Testis (tissue), 2 donors: ENCODE results near the gene CNGB1.

ENCODE experiments used
- CTCF ChIP-seq, 3 experiments: fragments of 450-650 bp in 2 of 3; fragments of 200-600 bp in 1 of 3; sonication (generic) in 1 of 3; IDR thresholded peaks; one replicate each; pipeline ENCODE4 v1.5.1; 2016 to 2019; ENCODE audit warnings: antibody characterized with exemption in 3 of 3, mild to moderate bottlenecking in 2 of 3, moderate library complexity in 1 of 3
- POLR2A ChIP-seq: fragments of 450-650 bp; IDR thresholded peaks from one replicate; pipeline ENCODE4 v1.6.1; 2017; ENCODE audit warnings: antibody characterized with exemption, mild to moderate bottlenecking, moderate library complexity

- TF ChIP-seq CTCF (IDR thresholded peaks at IDR 0.05): no peak
- TF ChIP-seq POLR2A: no peak
Measured at GRCh38 chr16:57992084-57992483, 21.2 kb upstream of the CNGB1 start.
